K562 (cell line): ENCODE data around the gene TMEM45A. TPM values are rescaled to one million over a fixed set of nuclear protein-coding genes. Genes with fewer than 3 reads are reported as not detected.

Experiments used
- ATAC-seq: fragments of 200-7000 bp; cut with Tn5 transposase; 3 replicates; pipeline ENCODE4 v1.9.1; 2020; ENCODE audit warnings: moderate library complexity
- BruUV-seq: library from RNA; stranded (reverse); fragments of 400-500 nt; replicated peaks from 2 replicates; lab custom pipeline; 2021; lab: Mats Ljungman, UMichigan
- CTCF ChIA-PET: fragments of 300-600 bp; formaldehyde crosslinking; extraction: SDS; loops from one replicate; lab custom pipeline; 2021; ENCODE audit warnings: low intra/inter-chr PET ratio; lab: Yijun Ruan, JAX
- POLR2A ChIA-PET: fragments of 300-600, 350-650 bp; sonication (Branson Sonifier 250); formaldehyde crosslinking; extraction: SDS; loops from one replicate; lab custom pipeline; 2021; ENCODE audit warnings: antibody characterized with exemption, inconsistent platforms; lab: Yijun Ruan, JAX
- DNase-seq, 4 experiments: peaks; one replicate each; pipeline versions ENCODE4 v3.0.0 to v3.0.0-alpha.2; 2011 to 2018; ENCODE audit warnings: low spot score in 3 of 4, mixed read lengths in 3 of 4; ENCODE audit errors: extremely low read depth in 1 of 4
- FAIRE-seq: peaks from 2 replicates; lab custom pipeline; 2011; peaks lifted over from hg19 to GRCh38; lab: Jason Lieb, UNC
- H2AFZ ChIP-seq: 2 replicates; pipeline ENCODE4 v1.6.0; 2011; ENCODE audit warnings: low read depth, low read length, control low read depth, inconsistent platforms
- H3K27ac ChIP-seq: fragments of 200-600 bp; 3 replicates; pipeline ENCODE4 v1.8.0; 2011; ENCODE audit warnings: low read depth, mild to moderate bottlenecking, control low read depth, inconsistent platforms, low read length, moderate library complexity, mixed read lengths; ENCODE audit errors: extremely low read depth
- H3K27me3 ChIP-seq, 2 experiments: fragments of 300-600 bp in 1 of 2; 2 replicates in 1 of 2; 3 replicates in 1 of 2; pipeline versions ENCODE4 v1.6.0 to v1.8.0; 2011; ENCODE audit warnings: inconsistent platforms in 2 of 2, low read length in 2 of 2, mild to moderate bottlenecking in 1 of 2, mixed read lengths in 1 of 2, moderate library complexity in 1 of 2; ENCODE audit not compliant: control insufficient read depth in 2 of 2, insufficient read depth in 2 of 2
- H3K36me3 ChIP-seq: fragments of 300-600 bp; 3 replicates; pipeline ENCODE4 v1.8.0; 2011; ENCODE audit warnings: mild to moderate bottlenecking, low read length, inconsistent platforms; ENCODE audit not compliant: control insufficient read depth, insufficient read depth
- H3K4me1 ChIP-seq, 2 experiments: fragments of 200-600 bp in 1 of 2; replicated peaks in 1 of 2; 2 replicates in 1 of 2; 3 replicates in 1 of 2; pipeline versions ENCODE4 v1.5.1 to v1.8.0; 2011; ENCODE audit warnings: inconsistent platforms in 2 of 2, low read length in 2 of 2, mild to moderate bottlenecking in 1 of 2, mixed read lengths in 1 of 2, moderate library complexity in 1 of 2; ENCODE audit not compliant: control insufficient read depth in 2 of 2, insufficient read depth in 2 of 2
- H3K4me2 ChIP-seq: 2 replicates; pipeline ENCODE4 v1.6.1; 2011; ENCODE audit warnings: low read length, control low read depth, inconsistent platforms, mixed read lengths; ENCODE audit not compliant: insufficient read depth
- H3K4me3 ChIP-seq: fragments of 200-600 bp; sonication (generic), shearing (Covaris generic); 2 replicates; pipeline ENCODE4 v1.5.1; 2016; ENCODE audit warnings: control low read depth, inconsistent platforms
- H3K79me2 ChIP-seq: fragments of 200-600 bp; 3 replicates; pipeline ENCODE4 v1.8.0; 2011; ENCODE audit warnings: low read length, inconsistent platforms; ENCODE audit not compliant: control insufficient read depth, insufficient read depth
- H3K9ac ChIP-seq, 2 experiments: 2 replicates each; pipeline versions ENCODE4 v1.6.0 to v1.6.1; 2011; ENCODE audit warnings: low read depth in 2 of 2, low read length in 2 of 2, control low read depth in 1 of 2, inconsistent platforms in 1 of 2, mild to moderate bottlenecking in 1 of 2, mixed read lengths in 1 of 2; ENCODE audit not compliant: insufficient read depth in 1 of 2
- H3K9me1 ChIP-seq: one replicate; pipeline ENCODE4 v1.6.0; 2011; ENCODE audit warnings: inconsistent platforms, mild to moderate bottlenecking, low read length, moderate library complexity; ENCODE audit not compliant: control insufficient read depth, insufficient read depth
- H3K9me3 ChIP-seq: replicated peaks from 2 replicates; pipeline ENCODE4 v1.5.1; 2011; ENCODE audit warnings: low read depth, low read length, inconsistent platforms; ENCODE audit not compliant: control insufficient read depth, insufficient read depth
- H4K20me1 ChIP-seq: replicated peaks from 2 replicates; pipeline ENCODE4 v1.6.1; 2011; ENCODE audit warnings: low read length, inconsistent platforms, mixed read lengths; ENCODE audit not compliant: control insufficient read depth, insufficient read depth
- RAD21 ChIP-seq, 2 experiments: fragments of 250-450 bp in 1 of 2; fragments of 450-650 bp in 1 of 2; sonication (Bioruptor Pico) in 1 of 2; formaldehyde crosslinking in 1 of 2; IDR thresholded peaks in 1 of 2; conservative IDR thresholded peaks in 1 of 2; 2 replicates each; pipeline versions ENCODE4 v1.4.0 to v1.8.0; 2020 to 2022; ENCODE audit warnings: mild to moderate bottlenecking in 2 of 2, moderate library complexity in 1 of 2
- SMC3 ChIP-seq: conservative IDR thresholded peaks from 2 replicates; pipeline ENCODE4 v1.6.1; 2011; ENCODE audit warnings: low read depth, low read length, improper control_type of control experiment; ENCODE audit not compliant: insufficient read depth
- SRSF7 ChIP-seq: fragments of 200-400 bp; formaldehyde crosslinking; optimal IDR thresholded peaks from 2 replicates; pipeline ENCODE3; 2017; ENCODE audit warnings: mild to moderate bottlenecking, low read depth, low read length
- WGBS: fragments of 100-300 bp; shearing (Covaris generic); methylation state at CpG from one replicate; pipeline ENCODE4 v1.1.6; 2016; ENCODE audit warnings: low coverage, mixed read lengths; ENCODE audit not compliant: insufficient coverage; ENCODE audit errors: missing lambda C conversion rate; 5-methylcytosine and 5-hydroxymethylcytosine counted together
- in situ Hi-C: fragments of 300-500 bp; cut with MboI; formaldehyde crosslinking; loops from 4 replicates; pipeline ENCODE4 v1.15.0; 2018; ENCODE audit warnings: inconsistent platforms, mixed read lengths
- intact Hi-C: fragments of 100-400 bp; cut with micrococcal nuclease; formaldehyde crosslinking; loops from 2 replicates; pipeline ENCODE4 v1.14.2; 2022
- polyA plus RNA-seq, 8 experiments: library from polyadenylated mRNA; depleted of rRNA in 4 of 8; stranded (reverse) in 5 of 8; unstranded in 3 of 8; fragments of >200 nt; fragmentation: Nextera tagmentation in 2 of 8; fragmentation: Illumina TruSeq in 1 of 8; extraction: Ambion mirVana in 2 of 8; extraction: Trizol in 1 of 8; gene quantifications; 2 replicates each; pipeline versions ENCODE4 v1.2.1 to v1.2.3, GENCODE V29; 2011 to 2014; ENCODE audit warnings: inconsistent platforms in 1 of 8, missing spikeins in 1 of 8
- total RNA-seq, 7 experiments: library from RNA; depleted of rRNA in 6 of 7; stranded (reverse); fragments of >200 nt in 6 of 7; fragmentation: Illumina TruSeq in 2 of 7; extraction: Trizol in 2 of 7; gene quantifications; 2 replicates each; pipeline versions ENCODE4 v1.2.1 to v1.2.3, GENCODE V29; 2011 to 2021; ENCODE audit warnings: low replicate concordance in 1 of 7
- TF ChIP-seq, protein P1 (sequence below), 3 experiments: IDR thresholded peaks in 2 of 3; conservative IDR thresholded peaks in 1 of 3; 2 replicates each; pipeline ENCODE4 v1.5.1; 2011 to 2012; ENCODE audit warnings: low read length in 3 of 3, mild to moderate bottlenecking in 3 of 3, control low read depth in 2 of 3, improper control_type of control experiment in 1 of 3, inconsistent platforms in 1 of 3, low read depth in 1 of 3, mixed read lengths in 1 of 3, moderate library complexity in 1 of 3; ENCODE audit not compliant: insufficient read depth in 2 of 3

The TMEM45A gene
- total and polyA plus RNA-seq, 9 of the 15 experiments (the other 6 are each of a cell fraction or from before 2014, with no cell fraction given), result 0.41 to 4.1 (median 0.95) TPM

- WGBS, result 0% methylated on average over 3 of the region's 5 CpGs
- peak in 2 of 4 experiments; percentile 15 to 41 for DNase-seq
- intact Hi-C loops, result loop anchor here (5.0 kb wide), 1 partner anchor 104 kb away; the partner anchor contains the start of gene TFG
Measured at GRCh38 chr3:100603469-100603868, 111.0 kb downstream of the TMEM45A start.

More at GRCh38 chr3:100603469-100603868, 111.0 kb downstream of the TMEM45A start:
- ChIA-PET CTCF (no interaction called here), POLR2A (no interaction called here)
- no peak overlapping the region for H3K27ac ChIP-seq
- no TSS peak for BruUV-seq
- peak; percentile 86 for ATAC-seq
- no peaks in the 10 kb centered on the region for H3K79me2 ChIP-seq
- no peaks in the 10 kb centered on the region for H4K20me1 ChIP-seq
- H3K4me1 ChIP-seq, result peaks cover 0 to 8% of the 10 kb centered on the region in 2 experiments; a peak in 3 of 5 replicates
- in situ Hi-C loops, result loop anchor here (25.0 kb wide), 1 partner anchor 766 kb away; no protein-coding TSS in a partner anchor
- no peak overlapping the region for H3K4me3 ChIP-seq
- H3K9me1 ChIP-seq, result no peaks in the 10 kb centered on the region
- no peak for FAIRE-seq
- TF ChIP-seq SMC3 (peak; percentile 42), RAD21 (CRISPR knock-in tag; conservative IDR thresholded peaks at IDR 0.05 in 1 of 2, IDR thresholded peaks at IDR 0.05 in 1 of 2) (peak in 1 of 2 experiments; percentile 57; a peak in 2 of 4 replicates), SRSF7 (no peak)
- TF ChIP-seq, protein P1, sequence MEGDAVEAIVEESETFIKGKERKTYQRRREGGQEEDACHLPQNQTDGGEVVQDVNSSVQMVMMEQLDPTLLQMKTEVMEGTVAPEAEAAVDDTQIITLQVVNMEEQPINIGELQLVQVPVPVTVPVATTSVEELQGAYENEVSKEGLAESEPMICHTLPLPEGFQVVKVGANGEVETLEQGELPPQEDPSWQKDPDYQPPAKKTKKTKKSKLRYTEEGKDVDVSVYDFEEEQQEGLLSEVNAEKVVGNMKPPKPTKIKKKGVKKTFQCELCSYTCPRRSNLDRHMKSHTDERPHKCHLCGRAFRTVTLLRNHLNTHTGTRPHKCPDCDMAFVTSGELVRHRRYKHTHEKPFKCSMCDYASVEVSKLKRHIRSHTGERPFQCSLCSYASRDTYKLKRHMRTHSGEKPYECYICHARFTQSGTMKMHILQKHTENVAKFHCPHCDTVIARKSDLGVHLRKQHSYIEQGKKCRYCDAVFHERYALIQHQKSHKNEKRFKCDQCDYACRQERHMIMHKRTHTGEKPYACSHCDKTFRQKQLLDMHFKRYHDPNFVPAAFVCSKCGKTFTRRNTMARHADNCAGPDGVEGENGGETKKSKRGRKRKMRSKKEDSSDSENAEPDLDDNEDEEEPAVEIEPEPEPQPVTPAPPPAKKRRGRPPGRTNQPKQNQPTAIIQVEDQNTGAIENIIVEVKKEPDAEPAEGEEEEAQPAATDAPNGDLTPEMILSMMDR (IDR thresholded peaks at IDR 0.05 in 2 of 3, conservative IDR thresholded peaks at IDR 0.05 in 1 of 3; ENCODE audit: insufficient read depth in 2 of 3, low read depth in 1 of 3, low read length in 3 of 3), result peak; percentile 36 to 49 (median 38); a peak in 4 of 6 replicates
- H2AFZ ChIP-seq, result peak overlapping the region; percentile 19
- H3K9ac ChIP-seq, result no peak overlapping the region
- no peaks in the 10 kb centered on the region for H3K36me3 ChIP-seq
- no peaks in the 10 kb centered on the region for H3K27me3 ChIP-seq
- no peaks in the 10 kb centered on the region for H3K9me3 ChIP-seq
- no peak overlapping the region for H3K4me2 ChIP-seq
